Bronchial epithelial cell (primary cell): ENCODE measurements around the gene DNASE1L1. TPM values are rescaled to one million over a fixed set of nuclear protein-coding genes. Genes with fewer than 3 reads are reported as not detected.

ENCODE experiments used
- DNase-seq: peaks from one replicate; pipeline ENCODE4 v3.0.0-alpha.2; 2010; ENCODE audit warnings: low read depth
- FAIRE-seq: peaks from 2 replicates; lab custom pipeline; 2011; peaks lifted over from hg19 to GRCh38; lab: Jason Lieb, UNC
- H3K27me3 ChIP-seq: 2 replicates; pipeline ENCODE4 v1.5.1; 2011; ENCODE audit warnings: low read length; ENCODE audit not compliant: control insufficient read depth, insufficient read depth
- H3K36me3 ChIP-seq: 2 replicates; pipeline ENCODE4 v1.5.1; 2011; ENCODE audit warnings: low read length; ENCODE audit not compliant: control insufficient read depth, insufficient read depth
- H3K4me3 ChIP-seq: 2 replicates; pipeline ENCODE4 v1.5.1; 2011; ENCODE audit warnings: mild to moderate bottlenecking, low read depth, low read length, control low read depth
- CTCF ChIP-seq: IDR thresholded peaks from 2 replicates; pipeline ENCODE4 v1.5.1; 2011; ENCODE audit warnings: mild to moderate bottlenecking, moderate library complexity, low read length, control low read depth, inconsistent platforms; ENCODE audit not compliant: insufficient read depth, severe bottlenecking
- total RNA-seq: library from RNA; depleted of rRNA; stranded (reverse); fragments of >200 nt; gene quantifications from 2 replicates; pipeline ENCODE4 v1.2.1, GENCODE V29; 2014

Gene DNASE1L1
- total RNA-seq, 1 donor from 2014 or later: 38.7 TPM

- FAIRE-seq (no peak), DNase-seq (peak; percentile 6)
- peaks cover 16% of the 10 kb centered on the region for H3K36me3 ChIP-seq
These were observed 35.1 kb upstream of the DNASE1L1 start, which contains the start of gene FAM50A for GRCh38 chrX:154443992-154444754. Gene FAM50A, plus strand, starts transcription at chrX:154444141. Its CDS starts 95 bp downstream, at chrX:154444236.

GRCh38 chrX:154443479-154443910 lies 34.4 kb upstream of the DNASE1L1 start:
- peaks cover 16% of the 10 kb centered on the region for H3K36me3 ChIP-seq
- FAIRE-seq: no peak
- no peak for DNase-seq
- no peaks in the 10 kb centered on the region for H3K27me3 ChIP-seq
- H3K4me3 ChIP-seq: peak overlapping the region; percentile 18
- TF ChIP-seq CTCF: no peak

More at GRCh38 chrX:154443992-154444754, 35.1 kb upstream of the DNASE1L1 start, which contains the start of gene FAM50A:
- Histone ChIP-seq H3K4me3 (peak within 1 kb of the TSS; percentile 54), H3K27me3 (no peaks in the 10 kb centered on the region)
- no peak for TF ChIP-seq CTCF

- TF ChIP-seq CTCF: no peak
- DNase-seq (peak; percentile 58), FAIRE-seq (peak; percentile 13)
- peaks cover 16% of the 10 kb centered on the region for H3K36me3 ChIP-seq
- no peaks in the 10 kb centered on the region for H3K27me3 ChIP-seq
- no peak overlapping the region for H3K4me3 ChIP-seq
These were observed 33.1 kb upstream of the DNASE1L1 start for GRCh38 chrX:154441984-154442707.

- H3K27me3 ChIP-seq: no peaks in the 10 kb centered on the region
- FAIRE-seq: no peak
- DNase-seq: no peak
- H3K4me3 ChIP-seq: no peak overlapping the region
- H3K36me3 ChIP-seq: peaks cover 15% of the 10 kb centered on the region
- TF ChIP-seq CTCF: no peak
These were observed 32.5 kb upstream of the DNASE1L1 start for GRCh38 chrX:154441564-154441963.

- FAIRE-seq: no peak
- TF ChIP-seq CTCF: no peak
- Histone ChIP-seq H3K4me3 (no peak overlapping the region), H3K27me3 (no peaks in the 10 kb centered on the region), H3K36me3 (peaks cover 11% of the 10 kb centered on the region)
- no peak for DNase-seq
These were observed 31.7 kb upstream of the DNASE1L1 start for GRCh38 chrX:154440623-154441357.
